Measurements from ENCODE around the gene IL1F10. TPM values are rescaled to one million over a fixed set of nuclear protein-coding genes. Genes with fewer than 3 reads are reported as not detected.

Gene IL1F10
- total RNA-seq = not detected
- long read RNA-seq = 0 reads

- DNase-seq (no peak), ATAC-seq (no peak)
- intact Hi-C loops (cut with micrococcal nuclease) = no loop called here
These were observed at the start of gene IL1F10 for GRCh38 chr2:113067681-113068080. Gene IL1F10 (plus strand): TSS chr2:113067970. CDS start chr2:113072739, 4,769 bp downstream.

GRCh38 chr2:113018509-113018908 is 49.3 kb upstream of the IL1F10 start:
- no peak for ATAC-seq
- DNase-seq = no peak
- intact Hi-C loops (cut with micrococcal nuclease) = no loop called here

DNA sequence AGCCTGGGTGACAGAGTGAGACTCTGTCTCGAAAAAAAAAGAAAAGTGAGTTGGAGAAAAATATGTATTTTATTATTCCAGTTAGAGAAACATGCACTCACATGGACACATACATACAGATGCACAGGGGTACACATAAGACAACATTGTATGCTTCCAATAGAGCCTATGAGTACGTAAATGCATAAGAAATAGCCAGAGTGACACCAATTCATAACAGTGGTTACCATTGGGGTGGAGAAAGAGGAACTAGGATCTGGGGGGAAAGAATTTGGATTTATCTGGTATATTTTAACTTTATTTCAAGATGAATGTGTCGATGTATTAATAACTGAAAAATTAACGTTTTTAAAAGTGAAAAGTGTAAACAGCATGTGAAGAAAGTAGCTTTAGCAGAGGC is 46.5 kb upstream of the IL1F10 start:
- ATAC-seq (no peak), DNase-seq (no peak)
- intact Hi-C loops (cut with micrococcal nuclease) = no loop called here

DNA sequence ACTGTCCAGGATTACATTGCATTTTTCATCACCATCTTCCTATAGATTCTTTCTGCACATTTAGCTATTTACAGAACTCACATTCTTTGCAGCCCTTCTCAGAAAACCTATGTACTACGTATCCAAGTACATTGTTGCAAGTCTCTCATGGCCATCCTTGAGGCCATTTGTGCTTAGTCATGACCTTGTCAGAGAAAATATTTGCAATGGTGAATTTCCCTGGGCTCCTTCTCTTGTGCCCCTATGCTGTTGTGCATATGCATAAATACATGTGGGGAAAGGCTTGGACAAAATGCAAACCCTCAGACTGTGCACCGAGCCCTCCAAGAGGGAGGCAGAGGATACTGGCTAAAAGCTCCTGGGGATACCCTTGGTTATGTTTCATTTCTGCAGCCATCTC is 43.0 kb upstream of the IL1F10 start:
- no peak for DNase-seq
- no peak for ATAC-seq
- intact Hi-C loops (cut with micrococcal nuclease) = no loop called here

- no peak for ATAC-seq
- intact Hi-C loops (cut with micrococcal nuclease) = no loop called here
- no peak for DNase-seq
These were observed 42.0 kb upstream of the IL1F10 start for GRCh38 chr2:113025737-113026136.

GRCh38 chr2:113027691-113028090 is 40.1 kb upstream of the IL1F10 start:
- intact Hi-C loops (cut with micrococcal nuclease) = no loop called here
- ATAC-seq (no peak), DNase-seq (no peak)

DNA sequence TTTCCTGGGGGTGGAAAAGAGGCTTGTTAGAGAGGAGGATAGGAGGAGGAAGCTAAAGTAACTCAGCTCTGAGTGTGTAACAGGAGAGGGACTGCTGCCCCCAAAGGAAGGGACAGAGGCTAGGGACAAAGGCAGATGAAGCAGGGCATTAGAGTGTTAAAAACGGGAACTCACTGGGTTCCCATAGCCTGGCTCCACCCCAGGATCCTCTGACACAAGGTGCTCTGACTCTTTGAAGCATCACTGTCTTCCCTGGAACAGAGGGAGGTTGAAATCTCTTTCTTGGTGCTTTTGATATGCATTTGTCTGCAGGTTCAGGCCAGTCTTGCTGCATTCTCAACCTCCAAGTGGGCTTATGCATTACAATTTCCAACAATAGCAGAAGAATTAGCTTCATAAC is 39.7 kb upstream of the IL1F10 start:
- DNase-seq (no peak), ATAC-seq (no peak)
- intact Hi-C loops (cut with micrococcal nuclease) = no loop called here

- no peak for ATAC-seq
- intact Hi-C loops (cut with micrococcal nuclease) = no loop called here
- no peak for DNase-seq
These were observed 35.0 kb upstream of the IL1F10 start for GRCh38 chr2:113032737-113033136.

- ATAC-seq (no peak), DNase-seq (no peak)
- intact Hi-C loops (cut with micrococcal nuclease) = no loop called here
These were observed 33.8 kb upstream of the IL1F10 start for GRCh38 chr2:113034016-113034415.

GRCh38 chr2:113036763-113037162 is 31.0 kb upstream of the IL1F10 start:
- DNase-seq (no peak), ATAC-seq (no peak)
- intact Hi-C loops (cut with micrococcal nuclease) = no loop called here

- intact Hi-C loops (cut with micrococcal nuclease) = no loop called here
- DNase-seq = no peak
- no peak for ATAC-seq
These were observed 29.5 kb upstream of the IL1F10 start for GRCh38 chr2:113038291-113038690.

DNA sequence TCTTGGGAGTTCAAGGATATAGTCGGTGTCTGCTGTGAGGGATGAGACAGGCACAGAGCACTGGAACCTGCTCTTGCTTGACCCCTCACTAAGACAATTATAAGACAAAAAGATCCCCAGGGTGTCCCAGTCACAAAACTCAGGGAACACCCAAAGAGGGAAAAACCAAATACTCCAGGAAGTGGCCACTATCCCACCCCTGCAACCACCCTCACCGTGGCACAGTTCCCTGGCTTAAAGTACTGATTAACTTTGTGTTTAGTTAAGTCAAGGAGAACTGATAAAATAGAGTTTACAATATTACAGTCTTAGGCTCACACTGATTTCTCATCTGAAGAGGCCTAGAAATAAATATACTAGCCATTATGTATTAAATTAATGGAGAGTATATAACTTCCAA is 28.6 kb upstream of the IL1F10 start:
- intact Hi-C loops (cut with micrococcal nuclease) = no loop called here
- DNase-seq (no peak), ATAC-seq (no peak)

GRCh38 chr2:113039719-113040118 is 28.1 kb upstream of the IL1F10 start:
- ATAC-seq (no peak), DNase-seq (no peak)
- intact Hi-C loops (cut with micrococcal nuclease) = no loop called here

DNA sequence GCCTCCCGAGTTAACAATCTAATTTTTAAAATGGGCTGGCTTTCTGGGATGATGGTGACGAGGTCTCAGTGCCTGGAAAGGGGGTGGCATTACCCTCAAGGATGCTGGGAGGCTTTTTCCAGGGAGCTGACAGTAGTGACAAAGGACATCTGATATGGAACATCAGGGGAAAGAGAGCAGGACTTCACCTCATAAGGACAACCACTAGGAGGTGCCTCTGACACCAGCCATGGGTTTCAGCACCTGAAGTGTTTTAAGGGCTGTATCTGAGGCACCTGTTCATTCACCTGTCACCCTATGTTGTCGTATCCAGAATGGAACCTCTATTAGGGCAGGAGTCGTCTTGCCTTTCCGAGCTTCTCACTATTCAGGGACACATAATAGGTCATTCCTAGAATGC is 25.9 kb upstream of the IL1F10 start:
- DNase-seq (no peak), ATAC-seq (no peak)
- intact Hi-C loops (cut with micrococcal nuclease) = no loop called here

DNA sequence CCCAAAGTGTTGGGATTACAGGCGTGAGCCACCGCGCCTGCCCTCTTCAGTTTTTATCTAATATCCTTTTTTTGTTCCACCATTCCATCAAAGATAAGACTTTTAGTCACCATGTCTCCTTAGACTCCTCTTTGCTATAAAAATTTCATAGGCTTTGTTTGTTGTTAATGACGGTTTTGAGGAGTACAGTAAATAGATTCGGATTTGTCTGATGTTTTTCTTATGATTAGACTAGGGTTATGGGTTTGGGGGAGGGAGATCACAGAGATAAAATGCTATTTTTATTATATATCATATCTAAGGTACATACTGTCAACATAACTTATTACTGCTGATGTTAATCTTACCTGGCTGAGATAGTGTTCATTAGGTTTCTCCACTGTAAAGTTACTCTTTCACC is 21.3 kb upstream of the IL1F10 start:
- intact Hi-C loops (cut with micrococcal nuclease) = no loop called here
- ATAC-seq = no peak

DNA sequence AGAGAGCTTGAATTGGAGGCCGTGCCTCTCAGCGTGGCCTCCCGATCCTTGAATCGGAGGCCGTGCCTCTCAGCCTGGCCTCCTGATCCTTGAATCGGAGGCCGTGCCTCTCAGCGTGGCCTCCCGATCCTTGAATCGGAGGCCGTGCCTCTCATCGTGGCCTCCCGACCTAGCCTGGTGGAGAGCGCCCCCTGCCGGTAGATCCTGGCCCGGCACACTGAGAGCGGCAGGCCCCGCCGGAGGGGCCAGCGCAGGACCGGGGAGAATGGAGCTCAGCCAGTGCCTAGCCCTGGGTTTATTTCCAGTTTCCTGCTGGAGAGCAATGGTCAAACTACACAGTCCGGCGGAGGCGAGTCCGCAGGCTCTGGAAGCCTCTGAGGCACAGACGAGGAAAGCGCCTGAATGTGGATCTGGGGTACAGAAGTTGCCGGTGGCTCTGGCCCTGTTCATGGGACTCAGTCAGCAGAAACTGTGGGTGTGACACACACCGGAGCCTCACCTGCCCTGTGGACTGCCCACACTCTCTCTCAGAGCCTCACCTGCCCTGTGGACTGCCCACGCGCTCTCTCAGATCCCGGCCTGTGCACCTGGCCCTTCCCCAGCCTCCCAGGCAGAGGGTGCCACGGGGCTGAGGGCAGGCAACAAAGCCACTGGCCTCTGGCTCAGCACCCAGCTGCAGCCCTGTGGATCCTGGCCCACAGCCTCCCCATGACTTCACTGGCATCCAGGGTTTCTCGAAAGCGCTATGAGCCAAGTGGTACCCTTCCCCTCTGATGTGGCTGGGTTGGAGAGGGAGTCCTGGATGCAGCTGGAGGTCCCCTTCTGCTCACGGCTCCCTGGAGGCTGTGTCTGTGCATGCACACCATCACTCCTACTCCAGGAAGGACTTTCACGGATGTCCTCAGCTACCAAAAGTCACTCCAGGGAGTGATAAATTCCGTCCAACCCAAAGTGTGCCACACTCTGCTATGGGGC is 16.6 kb upstream of the IL1F10 start:
- ATAC-seq = no peak
- intact Hi-C loops (cut with micrococcal nuclease) = no loop called here
- DNase-seq = no peak

More for the DNA sequence above, 21.3 kb upstream of the IL1F10 start:
- no peak for DNase-seq

DNA sequence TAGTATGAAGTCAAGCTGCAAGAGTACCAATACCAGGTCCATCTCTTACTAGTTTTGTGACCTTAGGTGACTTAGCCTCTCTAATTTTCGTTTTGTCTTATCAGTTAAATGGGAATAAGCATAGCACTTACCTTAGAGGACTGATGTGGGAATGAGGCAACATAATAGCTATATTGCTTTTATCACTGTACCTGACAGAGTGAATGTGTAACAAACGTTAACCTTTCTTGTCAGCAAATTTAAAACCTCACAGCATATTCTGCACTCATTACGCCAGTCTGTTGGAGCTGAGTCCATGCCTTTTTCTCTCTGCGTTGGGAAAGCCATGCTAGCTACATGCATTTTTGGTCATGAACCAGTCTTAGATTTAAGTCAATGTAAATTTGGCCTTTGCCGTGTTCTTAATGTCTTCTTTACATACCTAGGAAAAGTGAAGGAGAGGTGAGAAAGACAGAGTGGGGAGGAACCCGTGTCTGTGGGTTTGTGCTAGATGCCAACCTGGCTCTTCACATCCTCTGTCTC is 15.3 kb upstream of the IL1F10 start, which contains the start of gene IL36B:
Gene IL36B, minus strand, starts transcription at position 472 of the 522 bp plus-strand sequence.
- DNase-seq (no peak), ATAC-seq (no peak)
- intact Hi-C loops (cut with micrococcal nuclease) = no loop called here

DNA sequence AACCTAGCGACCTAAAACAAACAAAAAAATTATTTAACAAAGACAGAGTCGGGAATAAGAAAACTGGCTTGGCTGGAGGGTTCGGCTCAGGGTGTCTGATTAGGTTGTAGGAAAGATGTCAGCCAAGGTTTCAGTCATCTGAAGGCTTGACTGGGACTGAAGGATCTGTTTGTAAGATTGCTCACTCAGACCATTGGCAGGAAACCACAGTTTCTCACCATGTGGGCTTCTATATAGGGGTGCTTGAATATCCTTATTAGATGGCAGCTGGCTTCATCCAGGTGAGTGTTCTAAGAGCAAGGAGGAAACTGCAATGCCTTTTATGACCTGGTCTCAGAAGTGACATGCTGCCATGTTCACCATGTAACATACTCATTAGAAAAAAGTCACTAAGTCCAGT is 14.1 kb upstream of the IL1F10 start:
- DNase-seq = no peak
- ATAC-seq = no peak
- intact Hi-C loops (cut with micrococcal nuclease) = no loop called here

DNA sequence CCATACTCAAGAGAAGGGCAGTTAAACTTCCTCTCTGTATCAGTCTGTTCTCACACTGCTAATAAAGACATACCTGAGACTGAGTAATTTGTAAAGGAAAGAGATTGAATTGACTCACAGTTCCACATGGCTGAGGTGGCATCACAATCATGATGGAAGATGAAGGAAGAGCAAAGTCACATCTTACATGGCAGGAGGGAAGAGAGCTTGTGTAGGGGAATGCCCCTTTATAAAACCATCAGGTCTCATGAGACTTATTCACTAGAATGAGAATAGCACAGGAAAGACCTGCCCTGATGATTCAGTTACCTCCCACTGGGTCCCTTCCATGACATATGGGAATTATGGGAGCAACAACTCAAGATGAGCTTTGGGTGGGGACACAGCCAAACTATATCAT is 13.7 kb upstream of the IL1F10 start:
- DNase-seq (no peak), ATAC-seq (no peak)
- intact Hi-C loops (cut with micrococcal nuclease) = no loop called here

DNA sequence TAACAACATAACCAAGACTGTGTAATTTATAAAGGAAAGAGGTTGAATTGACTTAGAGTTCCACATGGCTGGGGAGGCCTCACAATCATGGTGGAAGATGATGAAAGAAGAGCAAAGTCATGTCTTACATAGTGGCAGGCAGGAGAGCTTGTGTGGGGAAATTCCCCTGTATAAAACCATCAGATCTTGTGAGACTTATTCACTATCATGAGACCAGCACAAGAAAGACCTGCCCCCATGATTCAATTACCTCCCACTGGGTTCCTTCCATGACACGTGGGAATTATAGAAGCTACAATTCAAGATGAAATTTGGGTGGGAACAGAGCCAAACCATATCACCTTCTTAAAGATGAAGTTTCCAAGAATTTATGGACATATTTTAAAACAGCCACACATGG is 11.2 kb upstream of the IL1F10 start:
- intact Hi-C loops (cut with micrococcal nuclease) = no loop called here
- ATAC-seq (no peak), DNase-seq (no peak)

DNA sequence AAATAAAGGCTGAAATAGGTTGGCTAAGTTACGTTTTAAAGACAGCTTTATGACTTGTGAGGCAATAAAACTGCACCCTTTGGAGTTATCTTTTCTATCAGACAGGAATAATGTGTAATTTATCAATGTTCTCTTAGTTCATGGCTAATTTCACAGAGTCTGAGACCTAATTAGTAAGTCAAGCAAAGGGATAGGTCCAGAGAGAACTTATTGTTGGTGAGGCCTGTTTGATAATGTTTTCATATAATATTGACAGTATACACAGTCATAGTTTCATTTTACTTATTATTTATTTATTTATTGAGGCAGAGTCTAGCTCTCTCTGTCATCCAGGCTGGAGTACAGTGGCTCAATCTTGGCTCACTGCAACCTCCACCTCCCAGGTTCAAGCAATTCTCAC is 10.7 kb upstream of the IL1F10 start:
- DNase-seq (no peak), ATAC-seq (no peak)
- intact Hi-C loops (cut with micrococcal nuclease) = no loop called here
